Esophagus squamous epithelium (tissue), 4 donors: ENCODE measurements around the gene RPS6KB2.

ENCODE experiments used
- POLR2A ChIP-seq, 4 donors: fragments of 450-650 bp; IDR thresholded peaks; one replicate each; pipeline ENCODE4 v1.6.1; 2017; ENCODE audit warnings: antibody characterized with exemption in 4 of 4, mild to moderate bottlenecking in 4 of 4, moderate library complexity in 3 of 4
- TF ChIP-seq, protein P1 (sequence below), 6 experiments: fragments of 450-650 bp in 4 of 6; fragments of 200-600 bp in 2 of 6; sonication (generic) in 2 of 6; IDR thresholded peaks; one replicate each; pipeline ENCODE4 v1.5.1; 2016 to 2019; ENCODE audit warnings: antibody characterized with exemption in 6 of 6, mild to moderate bottlenecking in 4 of 6, moderate library complexity in 4 of 6

DNA sequence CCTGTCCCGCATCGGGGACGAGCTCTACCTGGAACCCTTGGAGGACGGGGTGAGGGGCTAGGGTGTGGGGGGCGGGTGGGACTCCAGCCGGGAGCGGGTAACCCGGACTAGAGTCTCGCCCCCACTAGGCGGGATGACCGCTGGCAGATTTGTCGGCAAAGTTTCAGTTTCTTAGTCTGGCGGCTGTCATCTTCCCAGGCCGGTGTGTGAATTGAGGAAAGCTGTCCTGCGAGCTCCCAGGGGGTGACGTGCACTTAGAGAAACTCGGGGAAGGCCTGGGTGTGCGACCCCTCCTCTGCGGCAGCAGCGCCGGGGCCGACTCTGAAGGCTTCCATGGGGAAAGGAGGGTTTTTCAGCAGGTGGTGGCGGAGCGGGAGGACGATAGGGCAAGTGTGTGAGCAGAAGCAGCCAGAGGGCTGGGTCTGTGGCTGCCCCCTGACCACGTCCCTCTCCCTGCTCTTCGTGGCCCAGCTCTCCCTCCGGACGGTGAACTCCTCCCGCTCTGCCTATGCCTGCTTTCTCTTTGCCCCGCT, 36.0 kb upstream of the RPS6KB2 start:
- TF ChIP-seq, protein P1, sequence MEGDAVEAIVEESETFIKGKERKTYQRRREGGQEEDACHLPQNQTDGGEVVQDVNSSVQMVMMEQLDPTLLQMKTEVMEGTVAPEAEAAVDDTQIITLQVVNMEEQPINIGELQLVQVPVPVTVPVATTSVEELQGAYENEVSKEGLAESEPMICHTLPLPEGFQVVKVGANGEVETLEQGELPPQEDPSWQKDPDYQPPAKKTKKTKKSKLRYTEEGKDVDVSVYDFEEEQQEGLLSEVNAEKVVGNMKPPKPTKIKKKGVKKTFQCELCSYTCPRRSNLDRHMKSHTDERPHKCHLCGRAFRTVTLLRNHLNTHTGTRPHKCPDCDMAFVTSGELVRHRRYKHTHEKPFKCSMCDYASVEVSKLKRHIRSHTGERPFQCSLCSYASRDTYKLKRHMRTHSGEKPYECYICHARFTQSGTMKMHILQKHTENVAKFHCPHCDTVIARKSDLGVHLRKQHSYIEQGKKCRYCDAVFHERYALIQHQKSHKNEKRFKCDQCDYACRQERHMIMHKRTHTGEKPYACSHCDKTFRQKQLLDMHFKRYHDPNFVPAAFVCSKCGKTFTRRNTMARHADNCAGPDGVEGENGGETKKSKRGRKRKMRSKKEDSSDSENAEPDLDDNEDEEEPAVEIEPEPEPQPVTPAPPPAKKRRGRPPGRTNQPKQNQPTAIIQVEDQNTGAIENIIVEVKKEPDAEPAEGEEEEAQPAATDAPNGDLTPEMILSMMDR (IDR thresholded peaks at IDR 0.05) = no peak
- TF ChIP-seq POLR2A (IDR thresholded peaks at IDR 0.05) = no peak
